Skeletal muscle tissue (tissue), 4 donors: ENCODE data around the gene BCL2L14. TPM values are rescaled to one million over a fixed set of nuclear protein-coding genes. Genes with fewer than 3 reads are reported as not detected.

Source experiments
- H3K27ac ChIP-seq: one replicate; pipeline ENCODE4 v1.7.0; 2013; ENCODE audit warnings: mild to moderate bottlenecking, low read depth, low read length, inconsistent platforms
- H3K27me3 ChIP-seq, 3 donors: one replicate each; pipeline ENCODE4 v1.7.0; 2013; ENCODE audit warnings: low read length in 3 of 3; ENCODE audit not compliant: control insufficient read depth in 3 of 3, insufficient read depth in 3 of 3
- H3K36me3 ChIP-seq, 3 donors: one replicate each; pipeline ENCODE4 v1.7.0; 2013; ENCODE audit warnings: low read length in 3 of 3; ENCODE audit not compliant: control insufficient read depth in 3 of 3, insufficient read depth in 3 of 3
- H3K4me1 ChIP-seq, 3 donors: one replicate each; pipeline ENCODE4 v1.7.0; 2013; ENCODE audit warnings: low read length in 3 of 3, mild to moderate bottlenecking in 3 of 3; ENCODE audit not compliant: control insufficient read depth in 3 of 3, insufficient read depth in 3 of 3
- H3K4me3 ChIP-seq, 3 donors: one replicate each; pipeline ENCODE4 v1.7.0; 2013; ENCODE audit warnings: low read length in 3 of 3
- H3K9ac ChIP-seq, 3 donors: one replicate each; pipeline ENCODE4 v1.7.0; 2013; ENCODE audit warnings: low read length in 3 of 3, mild to moderate bottlenecking in 3 of 3, moderate library complexity in 2 of 3, low read depth in 1 of 3
- H3K9me3 ChIP-seq, 3 donors: one replicate each; pipeline ENCODE4 v1.7.0; 2013; ENCODE audit warnings: low read length in 3 of 3; ENCODE audit not compliant: control insufficient read depth in 3 of 3
- total RNA-seq: library from RNA; depleted of rRNA; stranded (reverse); fragments of >200 nt; gene quantifications from one replicate; pipeline ENCODE4 v1.2.3, GENCODE V29; 2014
- donor health status: Osteomylitis.

BCL2L14 gene
- total RNA-seq, 1 donor from 2014 or later, result under 0.01 TPM

DNA sequence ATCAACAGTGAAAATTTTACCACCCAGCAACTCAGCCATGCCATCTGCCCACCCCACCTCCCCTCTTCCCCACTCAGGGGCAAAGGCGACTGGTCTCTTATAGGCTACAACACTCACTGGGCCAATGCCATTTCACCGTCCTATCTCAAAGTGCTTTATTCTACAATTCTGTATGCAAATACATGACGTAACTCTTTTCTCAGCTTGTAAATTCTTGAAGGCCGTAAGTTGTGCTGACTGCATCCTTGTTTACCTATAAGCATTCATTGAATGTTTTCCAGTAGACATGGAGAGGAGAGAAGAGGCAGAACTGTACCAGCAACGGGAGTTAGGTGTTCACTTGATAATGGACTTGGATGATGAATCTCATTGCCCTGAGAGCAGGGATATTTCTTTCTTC lies 15.6 kb downstream of the BCL2L14 start:
- no peak overlapping the region for H3K4me3 ChIP-seq
- no peak overlapping the region for H3K27ac ChIP-seq
- no peak overlapping the region for H3K9ac ChIP-seq
- H3K36me3 ChIP-seq, result no peaks in the 10 kb centered on the region
- no peaks in the 10 kb centered on the region for H3K4me1 ChIP-seq
- H3K9me3 ChIP-seq, result no peaks in the 10 kb centered on the region
- H3K27me3 ChIP-seq, result no peaks in the 10 kb centered on the region

DNA sequence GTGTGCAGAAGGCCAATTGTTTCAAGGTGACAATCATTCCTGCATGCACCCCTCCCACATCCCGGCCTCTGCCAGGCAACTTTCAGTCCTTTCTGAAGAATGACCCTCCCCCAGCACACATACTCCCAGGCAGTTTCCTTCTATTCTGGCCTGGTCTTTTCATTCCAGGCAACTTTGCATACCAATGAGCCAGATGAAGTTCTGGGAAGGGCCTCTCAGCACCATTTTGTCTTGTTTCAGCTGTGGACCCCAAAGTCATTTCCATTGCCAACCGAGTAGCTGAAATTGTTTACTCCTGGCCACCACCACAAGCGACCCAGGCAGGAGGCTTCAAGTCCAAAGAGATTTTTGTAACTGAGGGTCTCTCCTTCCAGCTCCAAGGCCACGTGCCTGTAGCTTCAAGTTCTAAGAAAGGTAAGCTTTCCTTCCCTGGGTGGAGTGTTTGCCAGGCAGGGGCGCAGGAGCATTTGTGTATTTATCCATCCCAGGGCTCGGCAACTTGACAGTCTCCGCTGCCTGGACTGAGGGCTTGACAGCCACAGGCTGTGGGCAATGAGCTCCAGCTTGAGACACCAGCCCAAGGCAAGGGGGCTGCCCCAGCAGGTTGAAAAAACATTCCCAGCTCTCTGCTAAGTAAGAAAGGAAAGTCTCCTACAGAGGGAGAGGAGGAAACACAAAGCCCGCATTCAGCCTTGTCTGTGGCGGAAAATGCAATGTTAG lies 16.4 kb downstream of the BCL2L14 start:
- H3K27me3 ChIP-seq, result no peaks in the 10 kb centered on the region
- H3K4me1 ChIP-seq, result no peaks in the 10 kb centered on the region
- no peak overlapping the region for H3K27ac ChIP-seq
- no peak overlapping the region for H3K4me3 ChIP-seq
- no peaks in the 10 kb centered on the region for H3K36me3 ChIP-seq
- no peaks in the 10 kb centered on the region for H3K9me3 ChIP-seq
- no peak overlapping the region for H3K9ac ChIP-seq

DNA sequence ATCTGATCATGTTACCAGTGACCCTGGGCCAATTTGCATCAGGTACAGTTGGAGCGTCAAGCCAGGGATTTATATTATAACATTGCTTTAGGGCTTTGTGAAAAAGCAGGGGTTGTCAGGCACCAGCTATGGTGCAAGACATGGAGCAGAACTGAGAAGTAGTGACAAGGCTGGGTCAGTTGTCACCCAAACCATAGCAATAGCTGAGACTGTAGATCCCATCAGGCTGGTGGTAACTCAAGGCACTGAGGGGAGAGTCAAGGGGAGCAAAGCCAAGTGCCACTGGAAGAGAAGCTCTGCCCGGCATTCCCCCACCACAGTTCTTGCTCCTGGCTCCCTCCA lies 16.9 kb downstream of the BCL2L14 start:
- H3K9me3 ChIP-seq, result no peaks in the 10 kb centered on the region
- H3K36me3 ChIP-seq, result no peaks in the 10 kb centered on the region
- no peaks in the 10 kb centered on the region for H3K4me1 ChIP-seq
- no peak overlapping the region for H3K27ac ChIP-seq
- H3K27me3 ChIP-seq, result no peaks in the 10 kb centered on the region
- no peak overlapping the region for H3K9ac ChIP-seq
- H3K4me3 ChIP-seq, result no peak overlapping the region

DNA sequence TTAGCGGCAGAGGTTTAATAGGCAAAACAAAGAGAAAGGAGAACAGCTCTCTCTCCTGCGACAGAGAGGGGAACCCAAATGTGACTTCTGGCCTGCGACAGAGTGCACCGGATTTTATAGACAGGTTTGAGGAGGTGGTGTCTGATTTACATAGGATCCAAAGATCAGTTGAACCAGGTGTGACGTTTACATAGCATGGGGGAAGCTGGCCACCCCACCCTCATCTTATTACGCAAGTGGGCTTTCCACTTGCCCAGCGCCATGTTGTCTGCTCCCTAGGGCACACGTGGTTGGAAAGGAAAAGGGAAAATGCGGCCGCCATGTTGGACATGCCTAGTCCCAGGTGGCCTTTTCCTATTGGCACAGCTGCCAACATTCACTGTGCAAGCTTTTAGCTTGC lies 17.4 kb downstream of the BCL2L14 start:
- no peak overlapping the region for H3K27ac ChIP-seq
- no peaks in the 10 kb centered on the region for H3K36me3 ChIP-seq
- no peak overlapping the region for H3K4me3 ChIP-seq
- no peaks in the 10 kb centered on the region for H3K9me3 ChIP-seq
- H3K27me3 ChIP-seq, result no peaks in the 10 kb centered on the region
- H3K4me1 ChIP-seq, result no peaks in the 10 kb centered on the region
- no peak overlapping the region for H3K9ac ChIP-seq

DNA sequence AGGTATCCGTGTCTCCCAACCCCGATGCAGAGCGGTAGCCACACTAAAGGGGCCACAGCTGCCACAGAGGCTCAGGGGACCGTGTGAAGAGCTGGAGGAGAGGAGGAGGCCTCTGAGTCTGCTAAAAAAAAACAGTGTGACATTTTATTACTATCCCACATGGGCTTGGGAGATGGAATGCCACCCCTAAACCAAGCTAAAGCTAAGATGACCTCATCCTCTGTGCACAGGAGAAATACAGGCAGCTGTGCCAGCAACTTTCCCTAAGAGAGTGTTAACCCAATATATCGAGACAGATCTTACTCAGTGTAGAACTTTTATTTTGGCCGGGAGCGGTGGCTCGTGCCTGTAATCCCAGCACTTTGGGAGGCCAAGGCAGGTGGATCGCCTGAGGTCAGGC lies 18.0 kb downstream of the BCL2L14 start:
- H3K4me1 ChIP-seq, result no peaks in the 10 kb centered on the region
- no peaks in the 10 kb centered on the region for H3K9me3 ChIP-seq
- no peak overlapping the region for H3K9ac ChIP-seq
- no peak overlapping the region for H3K27ac ChIP-seq
- no peak overlapping the region for H3K4me3 ChIP-seq
- H3K36me3 ChIP-seq, result no peaks in the 10 kb centered on the region
- H3K27me3 ChIP-seq, result no peaks in the 10 kb centered on the region

DNA sequence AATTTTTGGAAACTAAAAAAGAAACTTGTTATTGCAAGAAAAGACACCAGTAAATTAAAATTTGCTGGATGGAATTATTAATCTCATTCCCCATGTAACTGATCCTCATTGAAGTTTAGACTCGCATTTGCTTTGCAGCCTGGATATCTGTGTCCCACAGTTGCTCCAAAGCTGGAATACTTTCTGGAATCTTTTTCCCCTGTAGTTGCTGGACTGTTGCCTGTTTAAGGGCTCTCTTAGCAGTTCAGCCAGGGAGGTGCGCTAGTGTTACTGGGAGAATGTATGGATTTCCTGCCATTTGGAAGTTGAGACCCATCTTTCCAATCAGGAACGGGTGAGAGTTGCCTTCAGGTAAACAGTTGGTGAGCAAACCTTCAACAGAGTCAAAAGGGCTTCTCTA lies 20.3 kb downstream of the BCL2L14 start:
- Histone ChIP-seq H3K9ac (no peak overlapping the region), H3K9me3 (no peaks in the 10 kb centered on the region), H3K27me3 (no peaks in the 10 kb centered on the region), H3K27ac (no peak overlapping the region), H3K4me1 (no peaks in the 10 kb centered on the region), H3K4me3 (no peak overlapping the region), H3K36me3 (no peaks in the 10 kb centered on the region)

DNA sequence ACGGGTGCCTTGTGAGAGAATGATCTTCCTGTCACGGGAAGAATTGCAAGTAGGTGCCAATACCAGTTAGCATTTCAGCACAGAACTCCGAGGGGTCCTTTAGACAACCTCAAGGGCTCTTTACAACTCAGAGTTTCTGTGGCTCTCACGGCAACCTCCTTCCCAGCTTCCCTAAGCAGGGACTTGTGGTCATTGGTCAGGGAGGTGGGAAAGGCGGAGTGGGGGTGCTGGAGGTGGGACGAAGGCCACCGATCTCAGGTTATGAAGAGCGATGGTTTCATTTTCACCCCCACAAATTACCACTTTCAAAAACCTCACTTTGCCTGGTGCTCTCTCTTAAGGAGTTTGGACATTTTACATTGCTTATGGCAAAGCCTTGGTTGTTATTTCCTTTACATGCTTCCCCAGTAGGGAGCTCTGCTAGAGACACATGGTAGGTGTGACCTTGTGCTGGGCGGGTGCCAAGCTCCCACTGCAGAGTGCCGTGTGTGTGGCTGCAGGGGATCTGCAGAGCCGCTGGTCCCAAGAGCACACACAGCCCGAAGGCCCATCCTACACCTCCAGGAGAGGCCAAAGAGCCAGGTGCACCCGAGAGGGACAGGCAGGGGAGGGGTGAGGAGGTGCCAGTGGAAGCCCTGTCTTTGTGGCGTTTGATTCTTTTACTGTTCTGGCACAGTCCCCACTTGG lies 21.4 kb downstream of the BCL2L14 start:
- H3K4me3 ChIP-seq, result no peak overlapping the region
- no peaks in the 10 kb centered on the region for H3K9me3 ChIP-seq
- H3K27ac ChIP-seq, result no peak overlapping the region
- no peaks in the 10 kb centered on the region for H3K36me3 ChIP-seq
- H3K4me1 ChIP-seq, result no peaks in the 10 kb centered on the region
- no peak overlapping the region for H3K9ac ChIP-seq
- H3K27me3 ChIP-seq, result no peaks in the 10 kb centered on the region

DNA sequence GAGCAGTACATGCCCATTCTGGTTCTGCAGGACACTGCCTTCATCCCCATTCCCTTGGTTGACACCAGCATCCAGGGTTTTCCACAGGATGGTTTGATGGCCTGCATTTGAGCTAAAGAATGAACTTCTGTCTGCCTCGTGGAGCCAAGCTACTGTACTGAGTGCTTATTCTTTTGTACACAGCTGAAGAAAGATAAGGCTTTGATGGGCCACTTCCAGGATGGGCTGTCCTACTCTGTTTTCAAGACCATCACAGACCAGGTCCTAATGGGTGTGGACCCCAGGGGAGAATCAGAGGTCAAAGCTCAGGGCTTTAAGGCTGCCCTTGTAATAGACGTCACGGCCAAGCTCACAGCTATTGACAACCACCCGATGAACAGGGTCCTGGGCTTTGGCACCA lies 23.7 kb downstream of the BCL2L14 start:
- Histone ChIP-seq H3K4me3 (no peak overlapping the region), H3K36me3 (peaks cover 0 to 4% (median 0%) of the 10 kb centered on the region in 3 donors)

DNA sequence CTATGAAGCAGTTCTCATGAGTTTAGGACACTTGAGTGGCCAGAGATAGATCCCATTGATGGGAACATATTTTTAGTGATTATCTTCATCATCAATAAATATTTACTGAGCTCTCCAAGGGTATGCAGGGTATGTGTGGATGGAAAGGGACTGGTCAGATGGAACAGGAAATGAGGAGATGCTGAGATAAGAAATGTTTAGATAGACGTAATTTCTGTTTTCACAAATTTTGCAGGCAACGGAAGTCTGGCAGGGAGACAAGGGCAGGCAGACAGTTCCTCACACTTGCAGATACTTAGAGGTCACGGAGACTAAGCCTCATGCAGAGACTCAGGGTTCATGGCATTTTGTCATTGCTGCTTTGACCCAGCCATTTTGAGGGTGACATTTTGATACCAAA lies 24.3 kb downstream of the BCL2L14 start:
- no peak overlapping the region for H3K9ac ChIP-seq
- no peaks in the 10 kb centered on the region for H3K9me3 ChIP-seq
- H3K4me3 ChIP-seq, result no peak overlapping the region
- no peaks in the 10 kb centered on the region for H3K27me3 ChIP-seq
- H3K36me3 ChIP-seq, result peaks cover 0 to 4% (median 0%) of the 10 kb centered on the region in 3 donors
- H3K4me1 ChIP-seq, result no peaks in the 10 kb centered on the region
- no peak overlapping the region for H3K27ac ChIP-seq

More for the DNA sequence above, 23.7 kb downstream of the BCL2L14 start:
- no peaks in the 10 kb centered on the region for H3K4me1 ChIP-seq
- no peaks in the 10 kb centered on the region for H3K27me3 ChIP-seq
- no peak overlapping the region for H3K27ac ChIP-seq
- H3K9ac ChIP-seq, result no peak overlapping the region
- H3K9me3 ChIP-seq, result no peaks in the 10 kb centered on the region

DNA sequence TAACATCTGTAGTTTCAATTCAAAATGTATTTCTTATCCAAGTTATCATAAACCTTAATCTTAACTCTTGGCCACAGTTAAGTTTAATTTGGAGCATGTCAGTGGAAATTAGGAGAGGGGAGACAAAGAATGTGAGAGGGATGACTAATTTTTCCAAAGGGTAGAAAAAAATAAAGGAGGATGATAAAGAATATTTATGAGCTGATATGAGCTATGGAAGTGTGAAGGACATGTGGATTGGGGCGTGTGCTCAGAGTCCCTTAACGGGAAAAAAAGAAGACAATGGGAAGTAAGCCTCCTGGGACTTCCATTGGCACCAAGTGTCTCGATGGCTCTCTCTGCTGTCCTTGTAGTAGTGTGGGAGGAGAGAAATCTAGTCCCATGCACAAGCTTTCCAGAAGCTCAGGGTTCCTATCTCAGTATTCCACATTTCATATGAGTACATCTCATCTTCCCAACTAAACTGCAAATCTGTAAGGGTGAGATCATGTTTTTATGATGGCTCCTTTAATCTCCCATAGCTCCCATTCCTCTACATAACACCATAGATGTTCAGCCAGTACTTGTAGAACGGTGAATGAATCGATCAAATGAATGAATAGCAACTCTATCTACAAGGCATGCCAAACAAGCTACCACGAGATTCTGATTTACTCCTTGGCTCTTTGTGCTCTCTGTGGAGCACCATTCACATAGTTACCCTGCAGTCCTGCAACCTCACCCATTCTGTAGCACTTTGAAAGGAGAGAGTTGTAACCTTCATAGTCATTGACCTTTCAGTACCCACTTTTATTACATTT lies 27.4 kb downstream of the BCL2L14 start:
- Histone ChIP-seq H3K36me3 (peaks cover 0 to 4% (median 3%) of the 10 kb centered on the region in 3 donors), H3K27me3 (no peaks in the 10 kb centered on the region), H3K27ac (no peak overlapping the region), H3K9ac (no peak overlapping the region), H3K4me1 (no peaks in the 10 kb centered on the region), H3K4me3 (no peak overlapping the region), H3K9me3 (no peaks in the 10 kb centered on the region)
